H1 (cell line): ENCODE results near the gene DOK1. TPM values are rescaled to one million over a fixed set of nuclear protein-coding genes. Genes with fewer than 3 reads are reported as not detected.
A peak's percentile ranks its signal among the peaks of the same experiment; 100 is the strongest.

Experiments
- CTCF ChIA-PET: fragments of 300-600 bp; sonication (Branson Sonifier 250); formaldehyde crosslinking; loops from one replicate; lab custom pipeline; 2021; ENCODE audit not compliant: partially characterized antibody; lab: Charles Lee
- POLR2A ChIA-PET: fragments of 300-600 bp; sonication (Branson Sonifier 250); formaldehyde crosslinking; loops from one replicate; lab custom pipeline; 2021; ENCODE audit warnings: inconsistent platforms; ENCODE audit not compliant: partially characterized antibody; lab: Charles Lee
- DNase-seq, 2 experiments: peaks; one replicate each; pipeline versions ENCODE4 v3.0.0 to v3.0.0-alpha.2; 2010 to 2022; ENCODE audit warnings: low spot score in 2 of 2, low read depth in 1 of 2, mixed read lengths in 1 of 2
- FAIRE-seq: peaks from 2 replicates; lab custom pipeline; 2011; peaks lifted over from hg19 to GRCh38; lab: Jason Lieb, UNC
- H2AFZ ChIP-seq: 2 replicates; pipeline ENCODE4 v1.8.1; 2012; ENCODE audit warnings: low read length, inconsistent platforms
- H2AK5ac ChIP-seq: 2 replicates; pipeline ENCODE4 v1.6.1; 2013; ENCODE audit warnings: low read depth, low read length
- H2BK120ac ChIP-seq: replicated peaks from 2 replicates; pipeline ENCODE3; 2013; ENCODE audit warnings: low read depth, low read length, inconsistent platforms
- H2BK12ac ChIP-seq: 2 replicates; pipeline ENCODE4 v1.6.1; 2013; ENCODE audit warnings: low read depth, low read length
- H2BK15ac ChIP-seq: 2 replicates; pipeline ENCODE4 v1.6.1; 2013; ENCODE audit warnings: low read length
- H2BK20ac ChIP-seq: 2 replicates; pipeline ENCODE4 v1.6.1; 2013; ENCODE audit warnings: low read length
- H2BK5ac ChIP-seq: 2 replicates; pipeline ENCODE4 v1.6.1; 2013; ENCODE audit warnings: low read depth, low read length
- H3K14ac ChIP-seq: 2 replicates; pipeline ENCODE4 v1.6.1; 2013; ENCODE audit warnings: inconsistent platforms; ENCODE audit not compliant: insufficient read length
- H3K18ac ChIP-seq: 2 replicates; pipeline ENCODE4 v1.6.1; 2013; ENCODE audit warnings: low read length; ENCODE audit errors: extremely low read depth
- H3K23ac ChIP-seq: 2 replicates; pipeline ENCODE4 v1.6.1; 2013; ENCODE audit warnings: inconsistent platforms; ENCODE audit not compliant: insufficient read length
- H3K23me2 ChIP-seq: 2 replicates; pipeline ENCODE4 v1.6.1; 2013; ENCODE audit warnings: low read depth, low read length
- H3K27ac ChIP-seq: 2 replicates; pipeline ENCODE4 v1.6.1; 2011; ENCODE audit warnings: low read depth, low read length, inconsistent platforms
- H3K27me3 ChIP-seq, 4 experiments: replicated peaks in 1 of 4; 1 replicate in 1 of 4; 2 replicates in 3 of 4; pipeline versions ENCODE4 v1.6.1 to v1.8.1; 2011 to 2013; ENCODE audit warnings: low read length in 3 of 4, mild to moderate bottlenecking in 3 of 4, inconsistent platforms in 2 of 4, mixed read lengths in 2 of 4, moderate library complexity in 1 of 4; ENCODE audit not compliant: control insufficient read depth in 3 of 4, insufficient read depth in 3 of 4; ENCODE audit errors: extremely low read depth in 1 of 4
- H3K36me3 ChIP-seq, 4 experiments: 2 replicates each; pipeline versions ENCODE4 v1.6.1 to v1.8.1; 2011 to 2013; ENCODE audit warnings: mild to moderate bottlenecking in 4 of 4, low read length in 3 of 4, moderate library complexity in 2 of 4, control low read depth in 1 of 4, inconsistent platforms in 1 of 4; ENCODE audit not compliant: insufficient read depth in 4 of 4, control insufficient read depth in 2 of 4
- H3K4ac ChIP-seq: replicated peaks from 2 replicates; pipeline ENCODE3; 2013; ENCODE audit warnings: low read length, low read depth, mixed read lengths, inconsistent platforms; ENCODE audit not compliant: insufficient read length
- H3K4me1 ChIP-seq, 4 experiments: replicated peaks in 1 of 4; 1 replicate in 1 of 4; 2 replicates in 3 of 4; pipeline versions ENCODE4 v1.6.1 to v1.8.1; 2011 to 2013; ENCODE audit warnings: low read length in 3 of 4, inconsistent platforms in 2 of 4, mixed read lengths in 1 of 4; ENCODE audit not compliant: insufficient read depth in 4 of 4, control insufficient read depth in 3 of 4
- H3K4me2 ChIP-seq, 2 experiments: 2 replicates each; pipeline versions ENCODE4 v1.6.1 to v1.8.1; 2011 to 2013; ENCODE audit warnings: low read depth in 2 of 2, low read length in 2 of 2, control low read depth in 1 of 2, inconsistent platforms in 1 of 2, mild to moderate bottlenecking in 1 of 2; ENCODE audit not compliant: insufficient read depth in 1 of 2
- H3K4me3 ChIP-seq, 4 experiments: fragments of 200-600, 300-600 bp in 1 of 4; sonication (generic), shearing (Covaris generic), sonication (Bioruptor Twin) in 1 of 4; 2 replicates each; pipeline versions ENCODE4 v1.5.1 to v1.8.1; 2011 to 2016; ENCODE audit warnings: low read length in 4 of 4, low read depth in 3 of 4, control low read depth in 2 of 4, inconsistent platforms in 2 of 4, mild to moderate bottlenecking in 2 of 4, mixed read lengths in 1 of 4, moderate library complexity in 1 of 4; ENCODE audit not compliant: insufficient read depth in 2 of 4; ENCODE audit errors: extremely low read depth in 1 of 4
- H3K56ac ChIP-seq: replicated peaks from 2 replicates; pipeline ENCODE3; 2013; ENCODE audit warnings: low read depth, mild to moderate bottlenecking, mixed read lengths, low read length, inconsistent platforms; ENCODE audit not compliant: insufficient read length
- H3K79me1 ChIP-seq: 2 replicates; pipeline ENCODE4 v1.6.1; 2013; ENCODE audit warnings: low read depth, low read length, control low read depth
- H3K79me2 ChIP-seq, 2 experiments: 2 replicates each; pipeline versions ENCODE4 v1.6.1 to v1.8.1; 2012 to 2013; ENCODE audit warnings: low read length in 2 of 2, mild to moderate bottlenecking in 2 of 2, inconsistent platforms in 1 of 2; ENCODE audit not compliant: insufficient read depth in 2 of 2, control insufficient read depth in 1 of 2
- H3K9ac ChIP-seq, 4 experiments: replicated peaks in 1 of 4; 1 replicate in 1 of 4; 2 replicates in 3 of 4; pipeline versions ENCODE4 v1.6.1 to v1.8.1; 2011 to 2013; ENCODE audit warnings: low read depth in 3 of 4, low read length in 3 of 4, control low read depth in 2 of 4, mild to moderate bottlenecking in 2 of 4, moderate library complexity in 2 of 4, inconsistent platforms in 1 of 4; ENCODE audit errors: extremely low read depth in 1 of 4
- H3K9me3 ChIP-seq, 2 experiments: 2 replicates each; pipeline versions ENCODE4 v1.6.1 to v1.8.1; 2012 to 2013; ENCODE audit warnings: mild to moderate bottlenecking in 2 of 2, moderate library complexity in 2 of 2, control low read depth in 1 of 2, inconsistent platforms in 1 of 2, low read depth in 1 of 2, low read length in 1 of 2, mixed read lengths in 1 of 2; ENCODE audit not compliant: insufficient read depth in 2 of 2
- H4K20me1 ChIP-seq, 2 experiments: replicated peaks in 1 of 2; 2 replicates each; pipeline versions ENCODE3 to v1.8.1; 2011 to 2013; ENCODE audit warnings: inconsistent platforms in 2 of 2, low read length in 2 of 2, mild to moderate bottlenecking in 1 of 2; ENCODE audit not compliant: insufficient read depth in 2 of 2, control insufficient read depth in 1 of 2
- H4K5ac ChIP-seq: 2 replicates; pipeline ENCODE4 v1.6.1; 2013; ENCODE audit warnings: low read length, low read depth, mixed read lengths, inconsistent platforms; ENCODE audit not compliant: insufficient read length
- H4K8ac ChIP-seq: 2 replicates; pipeline ENCODE4 v1.8.0; 2013; ENCODE audit warnings: mild to moderate bottlenecking, moderate library complexity, low read length, inconsistent platforms; ENCODE audit not compliant: insufficient read depth; ENCODE audit errors: extremely low read depth
- H4K91ac ChIP-seq: replicated peaks from 2 replicates; pipeline ENCODE3; 2013; ENCODE audit warnings: low read length, mixed read lengths, inconsistent platforms; ENCODE audit not compliant: insufficient read length
- ASH2L ChIP-seq: fragments of 200-600, 300-600 bp; sonication (generic); IDR thresholded peaks from one replicate; pipeline ENCODE4 v1.7.1; 2017; ENCODE audit warnings: low read length
- BACH1 ChIP-seq: IDR thresholded peaks from 2 replicates; pipeline ENCODE4 v1.6.1; 2012; ENCODE audit warnings: low read length, improper control_type of control experiment
- CREB1 ChIP-seq: IDR thresholded peaks from 2 replicates; pipeline ENCODE4 v1.6.1; 2012; ENCODE audit warnings: inconsistent platforms
- HDAC2 ChIP-seq, 2 experiments: fragments of 300-600 bp in 1 of 2; sonication (generic) in 1 of 2; IDR thresholded peaks; 2 replicates each; pipeline ENCODE4 v1.6.1; 2011 to 2012; ENCODE audit warnings: low read depth in 2 of 2, low read length in 2 of 2, mild to moderate bottlenecking in 2 of 2, moderate library complexity in 2 of 2, borderline replicate concordance in 1 of 2, inconsistent platforms in 1 of 2
- KDM1A ChIP-seq: fragments of 200-600, 300-600 bp; sonication (generic); IDR thresholded peaks from 2 replicates; pipeline ENCODE4 v1.7.1; 2016; ENCODE audit warnings: mild to moderate bottlenecking, low read length, borderline replicate concordance
- KDM4A ChIP-seq: IDR thresholded peaks from one replicate; pipeline ENCODE4 v1.7.1; 2012; ENCODE audit warnings: low read depth, mild to moderate bottlenecking, moderate library complexity, low read length, inconsistent platforms; ENCODE audit not compliant: severe bottlenecking
- POLR2AphosphoS5 ChIP-seq: IDR thresholded peaks from 2 replicates; pipeline ENCODE4 v1.6.1; 2011; ENCODE audit warnings: low read depth, low read length
- RFX5 ChIP-seq: IDR thresholded peaks from 2 replicates; pipeline ENCODE4 v1.6.1; 2011; ENCODE audit warnings: low read depth, low read length, improper control_type of control experiment, borderline replicate concordance
- SIRT6 ChIP-seq: IDR thresholded peaks from one replicate; pipeline ENCODE4 v1.7.1; 2012; ENCODE audit warnings: low read length, inconsistent platforms
- TAF1 ChIP-seq: IDR thresholded peaks from 2 replicates; pipeline ENCODE4 v1.6.1; 2011; ENCODE audit warnings: mild to moderate bottlenecking, low read depth, low read length
- TAF7 ChIP-seq: optimal IDR thresholded peaks from 2 replicates; pipeline ENCODE3; 2011; ENCODE audit warnings: low read depth, mild to moderate bottlenecking, inconsistent platforms, low read length, moderate library complexity, borderline replicate concordance
- TCF12 ChIP-seq: IDR thresholded peaks from 2 replicates; pipeline ENCODE4 v1.6.1; 2011; ENCODE audit warnings: low read depth, mild to moderate bottlenecking, low read length
- TEAD4 ChIP-seq: IDR thresholded peaks from 2 replicates; pipeline ENCODE4 v1.6.1; 2012; ENCODE audit warnings: low read depth, low read length, inconsistent platforms, mixed read lengths
- YY1 ChIP-seq: IDR thresholded peaks from 2 replicates; pipeline ENCODE4 v1.6.1; 2011; ENCODE audit warnings: low read depth, mild to moderate bottlenecking, low read length
- WGBS, 2 experiments: shearing (Covaris generic) in 1 of 2; methylation state at CpG; one replicate each; pipeline versions ENCODE4 v1.1.6 to v1.1.7; 2013 to 2015; ENCODE audit warnings: low lambda C conversion rate in 2 of 2, mixed read lengths in 2 of 2, inconsistent platforms in 1 of 2, low coverage in 1 of 2, missing lambda C conversion rate in 1 of 2; ENCODE audit not compliant: insufficient replicate concordance in 2 of 2, insufficient coverage in 1 of 2, insufficient read length in 1 of 2; ENCODE audit errors: extremely low coverage in 1 of 2, missing lambda C conversion rate in 1 of 2; 5-methylcytosine and 5-hydroxymethylcytosine counted together
- polyA plus RNA-seq, 7 experiments: library from polyadenylated mRNA; depleted of rRNA in 3 of 7; stranded (reverse) in 5 of 7; unstranded in 2 of 7; fragments of >200 nt in 5 of 7; fragments of 200-250 nt in 2 of 7; gene quantifications; 1 replicate in 5 of 7; 2 replicates in 1 of 7; 4 replicates in 1 of 7; pipeline versions ENCODE4 v1.2.1 to v1.2.3, GENCODE V29; 2011 to 2013; ENCODE audit warnings: missing spikeins in 2 of 7, mixed read lengths in 2 of 7
- total RNA-seq: library from RNA; stranded (reverse); fragmentation: NEBNext Ultra II Directional; extraction: Animal tissue kit (Norgen Biotek cat#: 25700); gene quantifications from 2 replicates; pipeline ENCODE4 v1.2.1, GENCODE V29; 2021
- TF ChIP-seq, protein P1 (sequence below): IDR thresholded peaks from 2 replicates; pipeline ENCODE4 v1.6.1; 2012; ENCODE audit warnings: inconsistent platforms

The DOK1 gene
- total and polyA plus RNA-seq, 2 of the 8 experiments (the other 6 are each of a cell fraction or from before 2014, with no cell fraction given) = 11.0 to 14.3 TPM

GRCh38 chr2:74556159-74556558 is 1.6 kb downstream of the DOK1 start:
- Histone ChIP-seq H3K4ac (no peak overlapping the region), H4K8ac (no peak overlapping the region), H3K9me3 (no peaks in the 10 kb centered on the region), H4K5ac (no peak overlapping the region), H2BK15ac (no peak overlapping the region), H3K56ac (no peak overlapping the region), H3K4me3 (no peak overlapping the region), H2BK5ac (no peak overlapping the region), H3K14ac (no peak overlapping the region), H2AFZ (no peak overlapping the region), H3K79me1 (no peaks in the 10 kb centered on the region; the same call in 1 of the 2 replicates), H4K20me1 (peaks cover 2 to 4% of the 10 kb centered on the region in 2 experiments), H2BK120ac (no peak overlapping the region), H2BK20ac (no peak overlapping the region), H2AK5ac (no peak overlapping the region), H2BK12ac (no peak overlapping the region), H4K91ac (no peak overlapping the region), H3K23ac (no peak overlapping the region), H3K4me2 (peak overlapping the region in 1 of 2 experiments; percentile 93; a peak in 2 of 4 replicates), H3K79me2 (no peaks in the 10 kb centered on the region), H3K27ac (no peak overlapping the region), H3K4me1 (peaks cover 0 to 14% (median 8%) of the 10 kb centered on the region in 4 experiments; a peak in 6 of 7 replicates), H3K18ac (no peak overlapping the region), H3K9ac (no peak overlapping the region), H3K36me3 (peaks cover 0 to 3% (median 0%) of the 10 kb centered on the region in 4 experiments; a peak in 1 of 8 replicates), H3K23me2 (peaks cover 18% of the 10 kb centered on the region), H3K27me3 (peaks cover 0 to 42% (median 26%) of the 10 kb centered on the region in 4 experiments; a peak in 6 of 7 replicates)
- no peak for DNase-seq
- 94% methylated on average over 14 of the region's 14 CpGs; no CpG with 5 or more reads in 1 of the 2 experiments for WGBS, 2 experiments
- FAIRE-seq = no peak
- ChIA-PET POLR2A (interaction anchor here (1.0 to 2.6 kb wide), 6 partner anchors 12 to 60 kb away, joined by 3 to 16 read pairs (median 4); partner anchors contain the start of genes AUP1 and HTRA2), CTCF (interaction anchor here (0.5 to 7.5 kb wide), 7 partner anchors 8 to 705 kb away, joined by 3 to 56 read pairs (median 10); partner anchors contain the start of genes CCDC142 and TTC31)
- TF ChIP-seq HDAC2 (IDR thresholded peaks at IDR 0.05; ENCODE audit: borderline replicate concordance in 1 of 2, low read depth in 2 of 2, low read length in 2 of 2) = no peak
- no peak for TF ChIP-seq YY1
- TF ChIP-seq TAF7 = no peak
- TF ChIP-seq KDM1A = no peak
- TF ChIP-seq POLR2AphosphoS5 = no peak
- TF ChIP-seq SIRT6 = no peak
- no peak for TF ChIP-seq TCF12
- TF ChIP-seq BACH1 = no peak
- TF ChIP-seq, protein P1, sequence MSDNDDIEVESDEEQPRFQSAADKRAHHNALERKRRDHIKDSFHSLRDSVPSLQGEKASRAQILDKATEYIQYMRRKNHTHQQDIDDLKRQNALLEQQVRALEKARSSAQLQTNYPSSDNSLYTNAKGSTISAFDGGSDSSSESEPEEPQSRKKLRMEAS = no peak
- TF ChIP-seq TAF1 = no peak
- TF ChIP-seq ASH2L = no peak
- no peak for TF ChIP-seq KDM4A
- TF ChIP-seq CREB1 = no peak
- no peak for TF ChIP-seq RFX5
- TF ChIP-seq TEAD4 = no peak
